ENCODE data around the gene COL4A4. TPM values are rescaled to one million over a fixed set of nuclear protein-coding genes. Genes with fewer than 3 reads are reported as not detected.
A peak's percentile ranks its signal among the peaks of the same experiment; 100 is the strongest.

The COL4A4 gene
- total RNA-seq, result 1 to 10 TPM in 3 of 4 donors, under 1 TPM in 1; 0.90 to 5.7 (median 3.1) TPM

DNA sequence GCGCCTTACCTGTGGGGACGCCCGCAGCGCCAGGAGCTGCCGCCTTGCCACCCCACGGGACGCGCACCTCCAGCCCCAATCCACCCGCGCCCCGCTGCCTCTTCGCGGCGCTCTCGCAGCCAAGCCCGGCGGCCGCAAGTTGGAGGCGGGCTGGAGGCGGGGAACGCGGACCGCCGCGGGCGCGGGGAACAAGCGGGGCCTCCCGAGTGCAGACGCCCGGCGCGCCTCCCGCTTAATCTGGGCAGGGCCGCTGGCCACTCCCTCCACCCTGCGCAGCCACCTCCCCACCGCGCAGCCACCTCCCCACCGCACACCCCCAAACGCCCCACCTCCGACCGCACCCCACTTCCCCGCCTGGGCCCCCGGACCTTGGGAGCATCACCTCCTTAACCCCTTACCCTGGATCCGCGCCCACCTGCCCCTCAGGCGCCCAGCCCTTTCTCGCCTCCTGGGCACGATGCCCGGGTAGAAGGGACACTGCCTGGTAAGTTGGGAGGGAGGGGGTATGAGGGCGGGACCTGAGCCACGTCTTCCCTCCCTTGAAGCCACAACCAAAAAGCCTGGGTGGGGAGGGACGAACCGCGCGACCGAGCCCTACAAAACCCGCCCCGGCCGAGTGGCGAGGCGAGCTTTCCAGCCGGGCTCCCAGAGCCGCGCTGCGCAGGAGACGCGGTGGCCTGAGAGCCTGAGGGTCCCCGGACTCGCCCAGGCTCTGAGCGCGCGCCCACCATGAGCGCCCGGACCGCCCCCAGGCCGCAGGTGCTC, at the start of gene COL4A4, which contains the start of gene COL4A3:
TSS of gene COL4A4 (minus strand) at position 208 of the 765 bp plus-strand sequence. CDS start 16,722 bp downstream, outside the sequence.
TSS of gene COL4A3 (plus strand) at position 627 of the 765 bp plus-strand sequence. CDS start at position 730, 103 bp downstream.
- Histone ChIP-seq H3K27ac (peak within 1 kb of the TSS in 2 of 4 donors; percentile 45 to 75), H3K4me3 (peak within 1 kb of the TSS; percentile 17 to 49 (median 38)), H3K27me3 (peaks cover 0 to 53% of the 10 kb centered on the region in 2 donors), H3K4me1 (peaks cover 0 to 19% (median 8%) of the 10 kb centered on the region in 4 donors), H3K36me3 (no peaks in the 10 kb centered on the region), H3K9me3 (peaks cover 0 to 10% (median 0%) of the 10 kb centered on the region in 4 donors)
- no peak for DNase-seq (ENCODE audit: low spot score in 2 of 2)
- TF ChIP-seq EP300 (IDR thresholded peaks at IDR 0.05) (no peak), POLR2A (IDR thresholded peaks at IDR 0.05) (no peak), CTCF (IDR thresholded peaks at IDR 0.05) (no peak)
- 0% methylated on average over 19 to 57 of the region's 77 CpGs for WGBS, 2 donors

DNA sequence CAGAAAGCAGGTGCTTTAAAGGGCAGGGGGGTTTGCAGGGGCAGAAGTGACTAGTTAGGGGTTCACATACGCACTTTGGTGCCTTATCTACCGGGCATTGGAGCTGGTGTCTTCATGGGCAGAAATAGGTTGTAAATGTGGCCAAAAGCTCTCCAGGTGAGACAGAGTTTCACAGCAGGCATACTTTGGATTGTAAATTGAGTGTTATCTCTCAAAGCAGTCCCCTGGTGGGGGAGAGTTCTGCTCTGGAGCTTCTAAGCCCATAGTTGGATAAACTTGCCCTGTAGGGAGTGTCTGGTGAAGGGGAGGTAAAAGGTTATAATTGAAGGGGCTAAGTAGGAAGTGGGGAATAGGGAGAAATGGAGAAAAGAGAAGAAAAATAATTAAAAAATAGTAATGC, 43.6 kb upstream of the COL4A4 start:
- Histone ChIP-seq H3K27me3 (no peaks in the 10 kb centered on the region), H3K27ac (no peak overlapping the region), H3K4me1 (no peaks in the 10 kb centered on the region), H3K36me3 (no peaks in the 10 kb centered on the region), H3K4me3 (no peak overlapping the region), H3K9me3 (no peaks in the 10 kb centered on the region)
- 54 to 66% methylated on average over 2 of the region's 2 CpGs for WGBS, 2 donors
- no peak for TF ChIP-seq POLR2A (IDR thresholded peaks at IDR 0.05)
- DNase-seq (ENCODE audit: low spot score in 2 of 2), result no peak

- no peak for TF ChIP-seq CTCF (IDR thresholded peaks at IDR 0.05)
- no peak for TF ChIP-seq POLR2A (IDR thresholded peaks at IDR 0.05)
- no peak for TF ChIP-seq EP300 (IDR thresholded peaks at IDR 0.05)
- H3K36me3 ChIP-seq, result no peaks in the 10 kb centered on the region
- WGBS, 2 donors, result 89 to 94% methylated on average over 9 of the region's 9 CpGs
Observed at GRCh38 chr2:227206406-227206805, 42.4 kb upstream of the COL4A4 start.

GRCh38 chr2:227205701-227206100, 41.7 kb upstream of the COL4A4 start:
- 69 to 83% methylated on average over 4 of the region's 4 CpGs for WGBS, 2 donors
- H3K4me1 ChIP-seq, result no peaks in the 10 kb centered on the region
- no peaks in the 10 kb centered on the region for H3K9me3 ChIP-seq
- H3K4me3 ChIP-seq, result no peak overlapping the region
- H3K27ac ChIP-seq, result no peak overlapping the region
- no peaks in the 10 kb centered on the region for H3K36me3 ChIP-seq
- no peak for DNase-seq (ENCODE audit: low spot score in 2 of 2)
- no peaks in the 10 kb centered on the region for H3K27me3 ChIP-seq
- TF ChIP-seq EP300 (IDR thresholded peaks at IDR 0.05) (no peak), POLR2A (IDR thresholded peaks at IDR 0.05) (no peak), CTCF (IDR thresholded peaks at IDR 0.05) (no peak)

More at GRCh38 chr2:227206406-227206805, 42.4 kb upstream of the COL4A4 start:
- Histone ChIP-seq H3K4me3 (no peak overlapping the region), H3K27me3 (no peaks in the 10 kb centered on the region), H3K4me1 (no peaks in the 10 kb centered on the region), H3K9me3 (no peaks in the 10 kb centered on the region), H3K27ac (no peak overlapping the region)
- no peak for DNase-seq (ENCODE audit: low spot score in 2 of 2)

DNA sequence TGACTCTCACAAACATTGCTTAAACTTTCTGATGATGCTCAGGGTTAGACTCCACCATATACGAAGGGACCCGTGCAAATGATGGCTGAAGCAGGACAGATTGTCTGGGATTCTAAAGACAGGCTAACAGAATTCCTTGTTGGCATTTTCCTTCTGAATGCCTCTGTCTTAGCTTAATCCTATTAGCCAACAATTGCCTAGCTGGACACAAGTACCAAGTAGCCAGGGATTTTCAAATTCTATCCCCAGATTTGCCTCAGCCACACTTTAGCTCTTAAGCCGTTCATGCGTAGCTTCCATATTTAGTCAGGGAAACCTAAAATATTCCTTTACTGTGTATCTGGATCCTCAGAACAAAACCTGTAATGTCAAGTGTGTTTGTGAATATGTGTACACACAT, 40.4 kb upstream of the COL4A4 start:
- 93 to 97% methylated on average over 4 of the region's 4 CpGs for WGBS, 2 donors
- Histone ChIP-seq H3K36me3 (no peaks in the 10 kb centered on the region), H3K4me1 (no peaks in the 10 kb centered on the region), H3K27me3 (no peaks in the 10 kb centered on the region), H3K9me3 (no peaks in the 10 kb centered on the region), H3K27ac (no peak overlapping the region), H3K4me3 (no peak overlapping the region)
- no peak for DNase-seq (ENCODE audit: low spot score in 2 of 2)
- TF ChIP-seq CTCF (IDR thresholded peaks at IDR 0.05) (no peak), POLR2A (IDR thresholded peaks at IDR 0.05) (no peak), EP300 (IDR thresholded peaks at IDR 0.05) (no peak)

Data from tibial nerve (tissue), 4 donors.